ENCODE measurements around the gene ING4.

ING4 gene

DNA sequence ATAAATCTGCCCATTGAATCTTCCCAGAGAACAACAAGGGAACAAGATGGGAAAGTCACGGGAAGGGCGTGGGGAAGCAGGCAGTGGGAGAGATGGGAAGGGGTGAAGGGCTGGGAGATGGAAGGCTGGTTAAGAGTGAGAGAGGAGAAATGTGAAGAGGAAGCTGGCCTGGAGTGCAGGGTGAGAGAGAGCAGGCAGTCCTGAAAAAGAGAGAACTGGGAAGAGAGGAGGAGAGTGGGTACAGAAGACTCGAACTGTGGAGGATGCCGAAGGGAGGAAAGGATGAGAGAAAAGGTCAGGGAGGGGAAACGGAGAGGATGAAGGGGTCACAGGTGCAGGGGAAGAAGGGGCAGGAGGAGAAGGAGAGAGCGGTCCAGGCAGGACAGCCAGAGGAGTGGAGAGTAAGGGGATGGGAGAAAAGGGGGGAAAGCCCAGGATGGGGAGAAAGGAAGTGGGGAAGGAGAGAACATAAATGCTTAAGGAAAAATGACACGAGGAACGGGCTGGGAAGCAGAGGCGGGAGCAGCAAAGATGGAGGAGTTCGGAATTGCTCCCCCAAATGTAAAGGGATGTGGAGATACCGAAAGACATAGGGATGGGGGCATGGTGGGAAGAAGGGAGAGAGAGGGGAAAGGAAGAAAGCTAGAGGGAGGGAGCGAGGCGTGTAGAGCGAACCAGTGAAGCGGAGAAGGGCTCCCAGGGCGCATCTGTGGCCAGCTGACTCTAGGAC, 36.5 kb upstream of the ING4 start:
- peak overlapping the region; percentile 57 for H3K4me3 ChIP-seq (ENCODE audit: low read length)
- DNase-seq (ENCODE audit: low read depth) = no peak
- TF ChIP-seq, protein P1, sequence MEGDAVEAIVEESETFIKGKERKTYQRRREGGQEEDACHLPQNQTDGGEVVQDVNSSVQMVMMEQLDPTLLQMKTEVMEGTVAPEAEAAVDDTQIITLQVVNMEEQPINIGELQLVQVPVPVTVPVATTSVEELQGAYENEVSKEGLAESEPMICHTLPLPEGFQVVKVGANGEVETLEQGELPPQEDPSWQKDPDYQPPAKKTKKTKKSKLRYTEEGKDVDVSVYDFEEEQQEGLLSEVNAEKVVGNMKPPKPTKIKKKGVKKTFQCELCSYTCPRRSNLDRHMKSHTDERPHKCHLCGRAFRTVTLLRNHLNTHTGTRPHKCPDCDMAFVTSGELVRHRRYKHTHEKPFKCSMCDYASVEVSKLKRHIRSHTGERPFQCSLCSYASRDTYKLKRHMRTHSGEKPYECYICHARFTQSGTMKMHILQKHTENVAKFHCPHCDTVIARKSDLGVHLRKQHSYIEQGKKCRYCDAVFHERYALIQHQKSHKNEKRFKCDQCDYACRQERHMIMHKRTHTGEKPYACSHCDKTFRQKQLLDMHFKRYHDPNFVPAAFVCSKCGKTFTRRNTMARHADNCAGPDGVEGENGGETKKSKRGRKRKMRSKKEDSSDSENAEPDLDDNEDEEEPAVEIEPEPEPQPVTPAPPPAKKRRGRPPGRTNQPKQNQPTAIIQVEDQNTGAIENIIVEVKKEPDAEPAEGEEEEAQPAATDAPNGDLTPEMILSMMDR (conservative IDR thresholded peaks at IDR 0.05; ENCODE audit: low read length) = no peak

DNA sequence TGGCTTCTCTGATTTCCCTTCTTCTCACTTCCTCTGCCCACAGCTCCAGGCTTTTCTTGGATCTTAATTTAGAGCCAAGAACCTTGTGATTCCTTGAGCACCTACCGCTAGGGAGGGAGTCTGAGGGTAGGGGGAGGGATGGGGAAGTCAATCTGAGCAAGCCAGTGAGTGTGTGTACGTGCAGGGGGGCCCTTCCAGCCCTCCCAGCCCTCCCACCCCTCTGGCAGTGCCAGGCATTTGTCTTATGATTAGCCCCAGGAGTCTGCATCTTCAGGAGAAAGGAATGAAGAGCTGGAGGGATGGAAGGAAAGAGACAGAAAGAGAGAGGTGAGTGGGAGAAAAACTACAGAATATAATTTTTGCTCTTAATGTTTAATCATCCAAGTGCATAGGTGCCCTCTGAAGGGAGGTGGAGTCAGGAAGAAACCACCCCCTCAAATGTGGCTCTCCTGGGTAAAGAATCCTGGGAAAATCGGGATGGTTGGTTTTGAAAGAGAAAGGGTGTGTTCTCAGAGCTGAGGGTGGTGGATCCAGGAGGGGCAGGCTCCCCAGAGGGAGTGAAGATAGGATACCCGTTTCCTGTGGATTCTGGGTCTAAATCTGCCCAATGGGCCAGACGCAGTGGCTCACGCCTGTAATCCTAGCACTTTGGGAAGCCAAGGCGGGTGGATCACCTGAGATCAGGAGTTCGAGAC, 35.6 kb upstream of the ING4 start:
- DNase-seq (ENCODE audit: low read depth) = no peak
- no peak overlapping the region for H3K4me3 ChIP-seq (ENCODE audit: low read length)
- TF ChIP-seq, protein P1 (conservative IDR thresholded peaks at IDR 0.05; ENCODE audit: low read length) = no peak

DNA sequence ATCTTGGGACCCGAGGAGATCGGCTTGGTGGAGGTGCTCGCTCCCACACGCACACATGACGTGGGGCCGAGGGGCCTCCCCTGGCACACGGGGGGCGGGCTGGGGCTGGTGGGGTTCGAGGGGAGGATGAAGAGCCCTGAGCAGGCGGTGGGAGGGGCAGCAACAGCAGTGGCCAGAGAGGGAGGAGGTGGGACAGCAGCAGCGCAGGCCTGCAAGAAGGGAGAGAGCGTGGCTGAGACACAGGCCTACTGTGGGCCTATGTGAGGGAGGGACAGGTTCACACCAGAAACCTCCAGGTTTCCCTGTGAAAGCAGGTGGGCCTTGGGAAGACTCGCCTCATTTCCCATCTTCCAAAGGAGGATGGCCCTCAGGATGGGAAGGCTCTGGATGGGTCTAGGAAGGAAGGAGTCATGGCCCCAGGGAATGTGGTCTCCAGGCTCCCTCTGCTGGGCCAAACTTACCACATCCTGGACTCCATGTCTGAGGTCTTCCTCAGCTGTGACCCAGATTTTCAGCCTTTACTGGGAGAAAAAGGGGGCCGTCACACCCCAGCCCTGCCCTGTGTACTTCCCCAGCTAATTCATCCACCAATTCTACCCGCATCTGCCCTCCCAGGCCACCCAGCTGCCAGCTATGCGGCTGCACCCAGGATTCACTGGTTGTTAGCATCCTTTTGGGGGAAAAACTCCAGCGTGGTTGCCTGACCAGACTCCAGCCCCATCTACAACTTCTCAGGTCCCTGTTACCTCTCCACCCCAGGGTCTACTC, 34.8 kb upstream of the ING4 start:
- DNase-seq (ENCODE audit: low read depth) = peak; percentile 62
- TF ChIP-seq, protein P1 (conservative IDR thresholded peaks at IDR 0.05; ENCODE audit: low read length) = peak; percentile 78
- H3K4me3 ChIP-seq (ENCODE audit: low read length) = no peak overlapping the region

DNA sequence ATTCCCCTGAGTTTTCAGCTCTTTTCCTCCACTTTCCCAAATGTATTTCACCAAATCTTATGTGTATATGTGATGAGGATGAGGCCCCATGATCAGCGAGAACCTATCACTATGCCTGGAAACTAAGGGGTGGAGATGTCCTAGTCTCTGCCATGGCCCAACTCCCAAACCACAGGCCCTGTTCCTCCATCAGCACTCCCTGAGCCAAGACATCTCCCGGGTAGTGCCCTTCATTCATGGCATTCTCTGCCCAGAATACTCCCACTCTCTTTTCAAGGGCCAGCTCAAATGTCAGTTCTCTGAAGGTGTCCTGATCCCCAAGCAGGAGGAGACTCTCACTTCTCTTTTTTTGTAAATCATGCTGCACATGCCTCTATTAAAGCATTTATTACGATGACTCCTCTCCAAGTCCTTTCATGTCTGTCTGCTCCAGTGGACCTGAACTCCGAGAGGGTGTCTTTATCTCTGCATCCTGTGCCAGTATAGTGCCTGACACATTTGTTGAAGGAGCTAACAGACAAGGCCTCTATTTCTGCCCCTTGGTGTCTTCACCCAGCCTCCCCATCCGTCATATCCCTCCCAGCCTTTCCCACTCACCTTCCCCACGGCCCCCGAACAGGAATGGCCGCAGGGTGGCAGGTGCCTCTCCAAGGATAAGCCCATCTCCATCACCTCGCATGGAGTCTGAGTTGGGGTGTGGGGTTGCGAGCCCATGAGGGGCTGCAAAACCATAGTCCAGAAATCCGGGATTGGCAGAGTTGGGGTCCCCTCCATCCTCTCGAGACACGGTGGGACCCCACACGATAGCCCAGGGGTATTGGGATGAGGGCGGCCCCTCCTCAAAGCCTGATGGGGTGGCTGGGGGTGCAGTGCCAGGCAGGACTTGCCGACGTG, 34.0 kb upstream of the ING4 start:
- no peak overlapping the region for H3K4me3 ChIP-seq (ENCODE audit: low read length)
- TF ChIP-seq, protein P1 (conservative IDR thresholded peaks at IDR 0.05; ENCODE audit: low read length) = no peak
- no peak for DNase-seq (ENCODE audit: low read depth)

GRCh38 chr12:6695313-6696045, 32.6 kb upstream of the ING4 start:
- DNase-seq (ENCODE audit: low read depth) = no peak
- no peak overlapping the region for H3K4me3 ChIP-seq (ENCODE audit: low read length)
- TF ChIP-seq, protein P1 (conservative IDR thresholded peaks at IDR 0.05; ENCODE audit: low read length) = no peak

GRCh38 chr12:6694701-6695100, 31.8 kb upstream of the ING4 start:
- DNase-seq (ENCODE audit: low read depth) = no peak
- no peak overlapping the region for H3K4me3 ChIP-seq (ENCODE audit: low read length)
- TF ChIP-seq, protein P1 (conservative IDR thresholded peaks at IDR 0.05; ENCODE audit: low read length) = no peak

All from AG10803 (cell line).